Measurements from ENCODE around the gene OOSP2.
"Not testable (repeated sequence)": the region's sequence is repeated elsewhere in the genome, so short reads cannot be mapped to it uniquely, and the experiment has no call there.

Gene OOSP2

GRCh38 chr11:60059521-60060240 lies 19.5 kb downstream of the OOSP2 start:
- no peaks in the 10 kb centered on the region for H3K36me3 ChIP-seq (ENCODE audit: insufficient read depth, low read length)
- H3K4me1 ChIP-seq (ENCODE audit: insufficient read depth, low read length): peaks cover 5% of the 10 kb centered on the region; the same call in 1 of the 2 replicates
- no peak overlapping the region for H3K9ac ChIP-seq (ENCODE audit: low read depth, low read length)
- no peaks in the 10 kb centered on the region for H3K9me3 ChIP-seq (ENCODE audit: control insufficient read depth, insufficient read depth, low read length)

- Histone ChIP-seq H3K9me3 (ENCODE audit: control insufficient read depth, insufficient read depth, low read length) (no peaks in the 10 kb centered on the region), H3K9ac (ENCODE audit: low read depth, low read length) (no peak overlapping the region), H3K4me1 (ENCODE audit: insufficient read depth, low read length) (no peaks in the 10 kb centered on the region), H3K36me3 (ENCODE audit: insufficient read depth, low read length) (no peaks in the 10 kb centered on the region)
Observed at GRCh38 chr11:60064111-60064510, 23.9 kb downstream of the OOSP2 start.

GRCh38 chr11:60065801-60066200 lies 25.6 kb downstream of the OOSP2 start:
- Histone ChIP-seq H3K9me3 (ENCODE audit: control insufficient read depth, insufficient read depth, low read length) (no peaks in the 10 kb centered on the region), H3K4me1 (ENCODE audit: insufficient read depth, low read length) (no peaks in the 10 kb centered on the region), H3K36me3 (ENCODE audit: insufficient read depth, low read length) (no peaks in the 10 kb centered on the region), H3K9ac (ENCODE audit: low read depth, low read length) (no peak overlapping the region)

- Histone ChIP-seq H3K36me3 (ENCODE audit: insufficient read depth, low read length) (no peaks in the 10 kb centered on the region), H3K9ac (ENCODE audit: low read depth, low read length) (no peak overlapping the region), H3K4me1 (ENCODE audit: insufficient read depth, low read length) (no peaks in the 10 kb centered on the region), H3K9me3 (ENCODE audit: control insufficient read depth, insufficient read depth, low read length) (no peaks in the 10 kb centered on the region)
Observed at GRCh38 chr11:60069450-60069849, 29.2 kb downstream of the OOSP2 start.

- H3K4me1 ChIP-seq (ENCODE audit: insufficient read depth, low read length); H3K9ac ChIP-seq (ENCODE audit: low read depth, low read length); H3K36me3 ChIP-seq (ENCODE audit: insufficient read depth, low read length); H3K9me3 ChIP-seq (ENCODE audit: control insufficient read depth, insufficient read depth, low read length): not testable (repeated sequence)
Observed at GRCh38 chr11:60071644-60072043, 31.4 kb downstream of the OOSP2 start.

- no peak overlapping the region for H3K9ac ChIP-seq (ENCODE audit: low read depth, low read length)
- H3K9me3 ChIP-seq (ENCODE audit: control insufficient read depth, insufficient read depth, low read length): no peaks in the 10 kb centered on the region; the same call in 1 of the 2 replicates
- H3K36me3 ChIP-seq (ENCODE audit: insufficient read depth, low read length): no peaks in the 10 kb centered on the region
- no peaks in the 10 kb centered on the region for H3K4me1 ChIP-seq (ENCODE audit: insufficient read depth, low read length)
Observed at GRCh38 chr11:60077216-60077817, 37.1 kb downstream of the OOSP2 start.

GRCh38 chr11:60077981-60078380 lies 37.8 kb downstream of the OOSP2 start:
- no peaks in the 10 kb centered on the region; the same call in 1 of the 2 replicates for H3K9me3 ChIP-seq (ENCODE audit: control insufficient read depth, insufficient read depth, low read length)
- H3K4me1 ChIP-seq (ENCODE audit: insufficient read depth, low read length): no peaks in the 10 kb centered on the region
- no peaks in the 10 kb centered on the region for H3K36me3 ChIP-seq (ENCODE audit: insufficient read depth, low read length)
- no peak overlapping the region for H3K9ac ChIP-seq (ENCODE audit: low read depth, low read length)

GRCh38 chr11:60078745-60079144 lies 38.5 kb downstream of the OOSP2 start:
- H3K4me1 ChIP-seq (ENCODE audit: insufficient read depth, low read length): no peaks in the 10 kb centered on the region
- no peaks in the 10 kb centered on the region; the same call in 1 of the 2 replicates for H3K9me3 ChIP-seq (ENCODE audit: control insufficient read depth, insufficient read depth, low read length)
- no peaks in the 10 kb centered on the region for H3K36me3 ChIP-seq (ENCODE audit: insufficient read depth, low read length)
- no peak overlapping the region for H3K9ac ChIP-seq (ENCODE audit: low read depth, low read length)

GRCh38 chr11:60080535-60080934 lies 40.3 kb downstream of the OOSP2 start:
- Histone ChIP-seq H3K4me1 (ENCODE audit: insufficient read depth, low read length) (no peaks in the 10 kb centered on the region), H3K36me3 (ENCODE audit: insufficient read depth, low read length) (no peaks in the 10 kb centered on the region), H3K9me3 (ENCODE audit: control insufficient read depth, insufficient read depth, low read length) (no peaks in the 10 kb centered on the region; the same call in 1 of the 2 replicates), H3K9ac (ENCODE audit: low read depth, low read length) (no peak overlapping the region)

- no peak overlapping the region for H3K9ac ChIP-seq (ENCODE audit: low read depth, low read length)
- no peaks in the 10 kb centered on the region for H3K9me3 ChIP-seq (ENCODE audit: control insufficient read depth, insufficient read depth, low read length)
- no peaks in the 10 kb centered on the region for H3K4me1 ChIP-seq (ENCODE audit: insufficient read depth, low read length)
- H3K36me3 ChIP-seq (ENCODE audit: insufficient read depth, low read length): no peaks in the 10 kb centered on the region
Observed at GRCh38 chr11:60084631-60085273, 44.5 kb downstream of the OOSP2 start.

GRCh38 chr11:60085909-60086308 lies 45.7 kb downstream of the OOSP2 start:
- Histone ChIP-seq H3K4me1 (ENCODE audit: insufficient read depth, low read length) (no peaks in the 10 kb centered on the region), H3K9me3 (ENCODE audit: control insufficient read depth, insufficient read depth, low read length) (no peaks in the 10 kb centered on the region), H3K36me3 (ENCODE audit: insufficient read depth, low read length) (no peaks in the 10 kb centered on the region), H3K9ac (ENCODE audit: low read depth, low read length) (no peak overlapping the region)

- Histone ChIP-seq H3K36me3 (ENCODE audit: insufficient read depth, low read length) (no peaks in the 10 kb centered on the region), H3K9me3 (ENCODE audit: control insufficient read depth, insufficient read depth, low read length) (no peaks in the 10 kb centered on the region), H3K9ac (ENCODE audit: low read depth, low read length) (no peak overlapping the region), H3K4me1 (ENCODE audit: insufficient read depth, low read length) (no peaks in the 10 kb centered on the region)
Observed at GRCh38 chr11:60087239-60087638, 47.0 kb downstream of the OOSP2 start.

GRCh38 chr11:60088364-60088763 lies 48.2 kb downstream of the OOSP2 start, which contains the start of gene MS4A2:
MS4A2 (plus strand) TSS chr11:60088664; CDS start chr11:60088766, 102 bp downstream.
- H3K4me1 ChIP-seq (ENCODE audit: insufficient read depth, low read length): no peaks in the 10 kb centered on the region
- H3K9me3 ChIP-seq (ENCODE audit: control insufficient read depth, insufficient read depth, low read length): no peaks in the 10 kb centered on the region
- H3K36me3 ChIP-seq (ENCODE audit: insufficient read depth, low read length): no peaks in the 10 kb centered on the region
- H3K9ac ChIP-seq (ENCODE audit: low read depth, low read length): no peak within 1 kb of the TSS

GRCh38 chr11:60095477-60096120 lies 55.4 kb downstream of the OOSP2 start:
- Histone ChIP-seq H3K36me3 (ENCODE audit: insufficient read depth, low read length) (no peaks in the 10 kb centered on the region), H3K9ac (ENCODE audit: low read depth, low read length) (no peak overlapping the region), H3K4me1 (ENCODE audit: insufficient read depth, low read length) (no peaks in the 10 kb centered on the region), H3K9me3 (ENCODE audit: control insufficient read depth, insufficient read depth, low read length) (no peaks in the 10 kb centered on the region)

All from ES-I3 (cell line).